Ovary (tissue), 9 donors: Measurements from ENCODE around the gene RINT1. TPM values are rescaled to one million over a fixed set of nuclear protein-coding genes. Genes with fewer than 3 reads are reported as not detected.

ENCODE experiments used
- DNase-seq, 5 donors: peaks; one replicate each; pipeline ENCODE4 v3.0.0-alpha.2; 2019 to 2020
- H3K27ac ChIP-seq, 2 donors: fragments of 200-600 bp; one replicate each; pipeline versions ENCODE4 v1.5.1 to v1.8.0; 2019 to 2022
- H3K27me3 ChIP-seq: fragments of 200-600 bp; one replicate; pipeline ENCODE4 v1.8.0; 2022
- H3K36me3 ChIP-seq: fragments of 200-600 bp; sonication (generic); one replicate; pipeline ENCODE4 v1.5.1; 2019
- H3K4me1 ChIP-seq: one replicate; pipeline ENCODE4 v1.8.1; 2013; ENCODE audit warnings: mild to moderate bottlenecking, moderate library complexity; ENCODE audit not compliant: insufficient read depth
- H3K4me3 ChIP-seq: fragments of 200-600 bp; sonication (generic); one replicate; pipeline ENCODE4 v1.5.1; 2017
- H3K9me3 ChIP-seq, 2 donors: fragments of 200-600 bp in 1 of 2; sonication (generic) in 1 of 2; one replicate each; pipeline versions ENCODE4 v1.5.1 to v1.8.1; 2013 to 2019; ENCODE audit warnings: mild to moderate bottlenecking in 1 of 2, moderate library complexity in 1 of 2
- EP300 ChIP-seq: sonication (generic); formaldehyde crosslinking; IDR thresholded peaks from one replicate; pipeline ENCODE4 v1.6.1; 2017; ENCODE audit warnings: antibody characterized with exemption
- POLR2A ChIP-seq: fragments of 450-650 bp; IDR thresholded peaks from one replicate; pipeline ENCODE4 v1.6.1; 2017; ENCODE audit warnings: antibody characterized with exemption, mild to moderate bottlenecking, moderate library complexity
- WGBS, 3 donors: extraction: QIAGEN DNeasy Blood & Tissue Kit in 1 of 3; methylation state at CpG; one replicate each; pipeline versions ENCODE4 v1.1.5 to v1.1.7; 2013 to 2017; 5-methylcytosine and 5-hydroxymethylcytosine counted together
- intact Hi-C, 4 donors: fragments of 100-400 bp; cut with DNase I; formaldehyde crosslinking; loops; one replicate each; pipeline versions ENCODE4 v1.11.0 to v1.15.1; 2022 to 2023
- polyA plus RNA-seq, 2 donors: library from polyadenylated mRNA; stranded (reverse); fragments of 200-250 nt in 1 of 2; fragments of 350-450 nt in 1 of 2; fragmentation: Illumina TruSeq in 1 of 2; extraction: RNeasy Lipid Tissue Mini Kit (QIAGEN cat#74804) in 1 of 2; gene quantifications; one replicate each; pipeline ENCODE4 v1.2.3, GENCODE V29; 2013 to 2014
- total RNA-seq, 7 donors: library from RNA; depleted of rRNA in 2 of 7; stranded (reverse); fragments of >200 nt in 2 of 7; fragmentation: NEBNext Ultra II Directional in 3 of 7; extraction: Animal tissue kit (Norgen Biotek cat#: 25700) in 3 of 7; gene quantifications; one replicate each; pipeline versions ENCODE4 v1.1.0 to v1.2.4, GENCODE V29; 2016 to 2023
- TF ChIP-seq, protein P1 (sequence below), 3 donors: fragments of 450-650 bp in 2 of 3; fragments of 200-600 bp in 1 of 3; IDR thresholded peaks; one replicate each; pipeline versions ENCODE4 v1.5.1 to v1.8.0; 2016 to 2022; ENCODE audit warnings: antibody characterized with exemption in 3 of 3, mild to moderate bottlenecking in 1 of 3
- donor health status: DM: no; HTN: no; CAD: no; lungs with moderate emphysema.
- donor health status: DM: no; HTN: no; CAD: no.
- donor health status: Bipolar disorder and iron deficiency.
- donor health status: DM: yes; HTN: yes; CAD: no.
- donor health status: DM: no; HTN: no; CAD: no.
- donor health status: DM: yes; HTN: yes; CAD: no.

The RINT1 gene
- total and polyA plus RNA-seq, 9 donors, result 9.7 to 20.2 (median 12.3) TPM

DNA sequence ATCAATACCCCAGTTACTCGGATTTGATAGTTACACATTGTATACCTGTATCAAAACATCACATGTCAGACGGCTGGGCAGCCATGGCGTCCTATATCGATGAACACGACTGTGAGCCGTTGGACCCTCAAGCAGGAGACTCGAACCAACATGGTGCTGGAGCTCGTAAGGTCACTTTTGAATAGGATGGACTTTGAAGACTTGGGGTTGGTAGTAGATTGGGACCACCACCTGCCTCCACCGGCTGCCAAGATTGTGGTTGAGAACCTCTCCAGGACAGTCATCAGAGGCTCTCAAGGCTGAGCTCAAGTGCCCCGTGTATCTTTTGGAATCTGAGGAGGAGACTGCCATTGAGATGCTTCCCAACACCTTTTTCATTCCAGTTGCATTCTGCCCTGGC, 1.9 kb upstream of the RINT1 start:
- H3K9me3 ChIP-seq, result no peaks in the 10 kb centered on the region
- H3K27ac ChIP-seq, result no peak overlapping the region
- 90 to 93% (median 93%) methylated on average over 10 of the region's 10 CpGs for WGBS, 3 donors
- H3K36me3 ChIP-seq, result no peaks in the 10 kb centered on the region
- intact Hi-C loops, result no loop called here
- H3K4me3 ChIP-seq, result no peak overlapping the region
- DNase-seq, result no peak
- peaks cover 2% of the 10 kb centered on the region for H3K4me1 ChIP-seq
- no peaks in the 10 kb centered on the region for H3K27me3 ChIP-seq
- TF ChIP-seq, protein P1, sequence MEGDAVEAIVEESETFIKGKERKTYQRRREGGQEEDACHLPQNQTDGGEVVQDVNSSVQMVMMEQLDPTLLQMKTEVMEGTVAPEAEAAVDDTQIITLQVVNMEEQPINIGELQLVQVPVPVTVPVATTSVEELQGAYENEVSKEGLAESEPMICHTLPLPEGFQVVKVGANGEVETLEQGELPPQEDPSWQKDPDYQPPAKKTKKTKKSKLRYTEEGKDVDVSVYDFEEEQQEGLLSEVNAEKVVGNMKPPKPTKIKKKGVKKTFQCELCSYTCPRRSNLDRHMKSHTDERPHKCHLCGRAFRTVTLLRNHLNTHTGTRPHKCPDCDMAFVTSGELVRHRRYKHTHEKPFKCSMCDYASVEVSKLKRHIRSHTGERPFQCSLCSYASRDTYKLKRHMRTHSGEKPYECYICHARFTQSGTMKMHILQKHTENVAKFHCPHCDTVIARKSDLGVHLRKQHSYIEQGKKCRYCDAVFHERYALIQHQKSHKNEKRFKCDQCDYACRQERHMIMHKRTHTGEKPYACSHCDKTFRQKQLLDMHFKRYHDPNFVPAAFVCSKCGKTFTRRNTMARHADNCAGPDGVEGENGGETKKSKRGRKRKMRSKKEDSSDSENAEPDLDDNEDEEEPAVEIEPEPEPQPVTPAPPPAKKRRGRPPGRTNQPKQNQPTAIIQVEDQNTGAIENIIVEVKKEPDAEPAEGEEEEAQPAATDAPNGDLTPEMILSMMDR (IDR thresholded peaks at IDR 0.05), result no peak
- TF ChIP-seq POLR2A, result no peak
- no peak for TF ChIP-seq EP300

DNA sequence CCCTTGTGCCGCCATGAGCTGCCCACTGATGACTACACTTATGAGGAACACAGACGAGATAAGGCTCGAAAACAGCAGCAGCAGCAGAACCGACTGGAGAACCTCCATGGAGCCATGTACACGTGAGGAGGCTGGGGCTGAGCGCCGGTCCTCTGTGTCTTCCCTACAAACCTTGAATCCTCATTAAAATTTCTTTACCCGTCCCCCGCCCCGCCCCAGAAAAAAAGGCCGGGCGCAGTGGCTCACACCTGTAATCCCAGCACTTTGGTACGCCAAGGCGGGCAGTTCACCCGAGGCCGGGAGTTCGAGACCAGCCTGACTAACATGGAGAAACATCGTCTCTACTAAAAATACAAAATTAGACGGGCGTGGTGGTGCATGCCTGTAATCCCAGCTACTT, 1.5 kb upstream of the RINT1 start:
- Histone ChIP-seq H3K9me3 (no peaks in the 10 kb centered on the region), H3K36me3 (no peaks in the 10 kb centered on the region), H3K4me1 (peaks cover 2% of the 10 kb centered on the region), H3K4me3 (no peak overlapping the region), H3K27me3 (no peaks in the 10 kb centered on the region), H3K27ac (no peak overlapping the region)
- 94 to 96% (median 94%) methylated on average over 20 of the region's 20 CpGs for WGBS, 3 donors
- TF ChIP-seq, protein P1 (IDR thresholded peaks at IDR 0.05), result no peak
- TF ChIP-seq EP300 (no peak), POLR2A (no peak)
- intact Hi-C loops, result no loop called here
- DNase-seq, result no peak

- DNase-seq, result no peak
- Histone ChIP-seq H3K27me3 (no peaks in the 10 kb centered on the region), H3K36me3 (no peaks in the 10 kb centered on the region), H3K9me3 (no peaks in the 10 kb centered on the region), H3K27ac (peak overlapping the region in 1 of 2 donors; percentile 54), H3K4me1 (peaks cover 2% of the 10 kb centered on the region), H3K4me3 (peak overlapping the region; percentile 63)
- TF ChIP-seq, protein P1 (IDR thresholded peaks at IDR 0.05), result no peak
- no peak for TF ChIP-seq POLR2A
- TF ChIP-seq EP300, result no peak
- intact Hi-C loops, result no loop called here
- WGBS, 3 donors, result 24 to 32% (median 31%) methylated on average over 12 of the region's 12 CpGs
Measured at GRCh38 chr7:105532709-105533460, 884 bp downstream of the RINT1 start.

DNA sequence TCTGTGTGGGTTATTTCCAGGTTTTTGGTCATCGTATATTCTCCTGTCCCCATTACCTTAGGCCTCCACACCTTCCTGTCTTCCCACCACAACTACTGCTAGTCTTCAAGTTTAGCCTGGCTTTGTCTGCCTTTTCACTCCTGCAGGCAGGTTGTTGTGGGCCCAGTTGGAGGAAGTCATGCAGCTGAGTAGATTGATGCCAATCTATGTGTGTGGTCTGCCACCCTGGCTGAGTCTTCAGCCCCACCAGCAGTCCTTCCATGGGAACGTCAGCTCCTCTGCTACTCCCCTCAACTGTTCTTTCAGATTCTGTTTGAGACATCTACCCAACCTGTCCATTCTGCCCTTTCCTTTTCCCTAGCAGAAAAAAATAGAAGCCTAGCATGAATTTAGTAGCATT, 6.3 kb downstream of the RINT1 start:
- Histone ChIP-seq H3K27ac (no peak overlapping the region), H3K4me3 (no peak overlapping the region), H3K9me3 (no peaks in the 10 kb centered on the region), H3K27me3 (no peaks in the 10 kb centered on the region), H3K36me3 (no peaks in the 10 kb centered on the region), H3K4me1 (no peaks in the 10 kb centered on the region)
- DNase-seq, result no peak
- TF ChIP-seq EP300 (no peak), POLR2A (no peak)
- TF ChIP-seq, protein P1 (IDR thresholded peaks at IDR 0.05), result no peak
- intact Hi-C loops, result no loop called here
- 52 to 64% (median 54%) methylated on average over 2 of the region's 2 CpGs for WGBS, 3 donors
